CD8-positive, alpha-beta memory T cell (primary cell): ENCODE results near the gene MGMT. TPM values are rescaled to one million over a fixed set of nuclear protein-coding genes. Genes with fewer than 3 reads are reported as not detected.

Source experiments
- CTCF ChIA-PET: fragments of 350-600 bp; sonication (Branson Sonifier 250); formaldehyde crosslinking; loops from one replicate; lab custom pipeline; 2021; ENCODE audit warnings: antibody characterized with exemption; lab: Charles Lee
- POLR2A ChIA-PET: fragments of 350-600 bp; sonication (Branson Sonifier 250); formaldehyde crosslinking; loops from one replicate; lab custom pipeline; 2021; ENCODE audit warnings: antibody characterized with exemption; lab: Charles Lee
- DNase-seq, 5 donors: peaks; one replicate each; pipeline versions ENCODE4 v3.0.0 to v3.0.0-alpha.2; 2020 to 2022; ENCODE audit warnings: mixed read lengths in 1 of 5
- H3K27ac ChIP-seq: one replicate; pipeline ENCODE4 v1.7.0; 2013; ENCODE audit warnings: low read depth, mild to moderate bottlenecking, low read length, moderate library complexity
- H3K27me3 ChIP-seq: 2 replicates; pipeline ENCODE4 v1.7.0; 2013; ENCODE audit warnings: low read length, mild to moderate bottlenecking; ENCODE audit not compliant: insufficient read depth, poor library complexity, severe bottlenecking
- H3K36me3 ChIP-seq: 2 replicates; pipeline ENCODE4 v1.7.0; 2013; ENCODE audit warnings: mild to moderate bottlenecking, low read length, moderate library complexity; ENCODE audit not compliant: insufficient read depth
- H3K4me1 ChIP-seq: 2 replicates; pipeline ENCODE4 v1.7.0; 2013; ENCODE audit warnings: mild to moderate bottlenecking, low read length, moderate library complexity; ENCODE audit not compliant: insufficient read depth
- H3K4me3 ChIP-seq: 2 replicates; pipeline ENCODE4 v1.7.0; 2013; ENCODE audit warnings: mild to moderate bottlenecking, low read length
- H3K9me3 ChIP-seq: 2 replicates; pipeline ENCODE4 v1.7.0; 2013; ENCODE audit warnings: mild to moderate bottlenecking, low read length
- H3K27ac Mint-ChIP-seq, 8 donors: one replicate each; pipeline ENCODE4 v1.8.0; 2020 to 2021; ENCODE audit warnings: mixed read lengths in 8 of 8, mild to moderate bottlenecking in 6 of 8, inconsistent platforms in 3 of 8, moderate library complexity in 3 of 8
- H3K27me3 Mint-ChIP-seq, 2 donors: one replicate each; pipeline ENCODE4 v1.8.0; 2020 to 2021; ENCODE audit warnings: mixed read lengths in 2 of 2, mild to moderate bottlenecking in 1 of 2, moderate library complexity in 1 of 2
- H3K36me3 Mint-ChIP-seq, 3 donors: one replicate each; pipeline ENCODE4 v1.8.0; 2020 to 2021; ENCODE audit warnings: mixed read lengths in 3 of 3, inconsistent platforms in 1 of 3, mild to moderate bottlenecking in 1 of 3
- H3K4me1 Mint-ChIP-seq, 3 donors: one replicate each; pipeline ENCODE4 v1.8.0; 2020 to 2021; ENCODE audit warnings: mixed read lengths in 3 of 3, inconsistent platforms in 1 of 3, mild to moderate bottlenecking in 1 of 3
- H3K4me3 Mint-ChIP-seq, 7 donors: one replicate each; pipeline ENCODE4 v1.8.0; 2020 to 2021; ENCODE audit warnings: mixed read lengths in 7 of 7, mild to moderate bottlenecking in 6 of 7, moderate library complexity in 4 of 7, inconsistent platforms in 2 of 7
- H3K9me3 Mint-ChIP-seq, 5 donors: one replicate each; pipeline ENCODE4 v1.8.0; 2020 to 2022; ENCODE audit warnings: mixed read lengths in 5 of 5, mild to moderate bottlenecking in 3 of 5, moderate library complexity in 2 of 5, inconsistent platforms in 1 of 5
- polyA plus RNA-seq: library from polyadenylated mRNA; unstranded; fragments of 300-500 nt; fragmentation: Illumina TruSeq; gene quantifications from one replicate; pipeline ENCODE4 v1.2.3, GENCODE V29; 2021
- total RNA-seq, 2 experiments: library from RNA; stranded (reverse); gene quantifications; one replicate each; pipeline ENCODE4 v1.2.3, GENCODE V29; 2021

MGMT gene
- total and polyA plus RNA-seq, 3 experiments from 2014 or later, result 19.7 to 31.7 (median 22.4) TPM

- H3K27me3 ChIP-seq, result no peaks in the 10 kb centered on the region
- Mint-ChIP-seq H3K36me3 (peaks cover 19 to 62% (median 42%) of the 10 kb centered on the region in 3 donors), H3K4me3 (peak overlapping the region in 1 of 7 donors; percentile 76), H3K9me3 (peaks cover 4 to 64% (median 25%) of the 10 kb centered on the region in 5 donors), H3K27ac (no peak overlapping the region), H3K27me3 (no peaks in the 10 kb centered on the region), H3K4me1 (no peaks in the 10 kb centered on the region)
- no peaks in the 10 kb centered on the region for H3K4me1 ChIP-seq
- H3K36me3 ChIP-seq, result no peaks in the 10 kb centered on the region
- H3K27ac ChIP-seq, result no peak overlapping the region
- ChIA-PET CTCF (interaction anchor here (1.2 kb wide), 1 partner anchor 14 kb away, joined by 3 read pairs; no protein-coding TSS in a partner anchor), POLR2A (no interaction called here)
- H3K4me3 ChIP-seq, result no peak overlapping the region
- no peak for DNase-seq
- no peaks in the 10 kb centered on the region for H3K9me3 ChIP-seq
These were observed 260.5 kb downstream of the MGMT start for GRCh38 chr10:129727495-129727894.

- H3K4me1 Mint-ChIP-seq, result no peaks in the 10 kb centered on the region
- DNase-seq, result no peak
- H3K4me3 Mint-ChIP-seq, result no peak overlapping the region
- H3K4me1 ChIP-seq, result no peaks in the 10 kb centered on the region
- ChIA-PET POLR2A (no interaction called here), CTCF (no interaction called here)
- H3K4me3 ChIP-seq, result no peak overlapping the region
- H3K27me3 Mint-ChIP-seq, result no peaks in the 10 kb centered on the region
- H3K9me3 ChIP-seq, result no peaks in the 10 kb centered on the region
- H3K36me3 Mint-ChIP-seq, result peaks cover 17 to 54% (median 39%) of the 10 kb centered on the region in 3 donors
- peaks cover 4 to 61% (median 20%) of the 10 kb centered on the region in 5 donors for H3K9me3 Mint-ChIP-seq
- no peaks in the 10 kb centered on the region for H3K36me3 ChIP-seq
- H3K27me3 ChIP-seq, result no peaks in the 10 kb centered on the region
- no peak overlapping the region for H3K27ac ChIP-seq
- H3K27ac Mint-ChIP-seq, result no peak overlapping the region
These were observed 261.3 kb downstream of the MGMT start for GRCh38 chr10:129728246-129728820.

GRCh38 chr10:129728905-129729795 is 262.1 kb downstream of the MGMT start:
- CTCF ChIA-PET, result no interaction called here
- Mint-ChIP-seq H3K9me3 (peaks cover 4 to 58% (median 20%) of the 10 kb centered on the region in 5 donors), H3K4me1 (no peaks in the 10 kb centered on the region), H3K36me3 (peaks cover 14 to 48% (median 35%) of the 10 kb centered on the region in 3 donors), H3K4me3 (no peak overlapping the region), H3K27me3 (no peaks in the 10 kb centered on the region), H3K27ac (no peak overlapping the region)
- Histone ChIP-seq H3K4me1 (no peaks in the 10 kb centered on the region), H3K36me3 (no peaks in the 10 kb centered on the region), H3K4me3 (no peak overlapping the region), H3K9me3 (no peaks in the 10 kb centered on the region), H3K27ac (no peak overlapping the region), H3K27me3 (no peaks in the 10 kb centered on the region)
- no peak for DNase-seq
- POLR2A ChIA-PET, result no interaction called here

GRCh38 chr10:129730272-129730992 is 263.4 kb downstream of the MGMT start:
- Histone ChIP-seq H3K4me3 (no peak overlapping the region), H3K4me1 (no peaks in the 10 kb centered on the region), H3K36me3 (no peaks in the 10 kb centered on the region), H3K27ac (no peak overlapping the region), H3K27me3 (no peaks in the 10 kb centered on the region), H3K9me3 (no peaks in the 10 kb centered on the region)
- Mint-ChIP-seq H3K4me3 (no peak overlapping the region), H3K36me3 (peaks cover 8 to 36% (median 25%) of the 10 kb centered on the region in 3 donors), H3K27ac (no peak overlapping the region), H3K27me3 (no peaks in the 10 kb centered on the region), H3K9me3 (peaks cover 4 to 53% (median 19%) of the 10 kb centered on the region in 5 donors), H3K4me1 (no peaks in the 10 kb centered on the region)
- DNase-seq, result no peak
- CTCF ChIA-PET, result no interaction called here
- POLR2A ChIA-PET, result no interaction called here

- Mint-ChIP-seq H3K27me3 (no peaks in the 10 kb centered on the region), H3K9me3 (peaks cover 4 to 49% (median 18%) of the 10 kb centered on the region in 5 donors), H3K4me3 (no peak overlapping the region), H3K27ac (no peak overlapping the region), H3K4me1 (no peaks in the 10 kb centered on the region), H3K36me3 (peaks cover 8 to 32% (median 21%) of the 10 kb centered on the region in 3 donors)
- POLR2A ChIA-PET, result no interaction called here
- H3K36me3 ChIP-seq, result no peaks in the 10 kb centered on the region
- CTCF ChIA-PET, result no interaction called here
- no peaks in the 10 kb centered on the region for H3K27me3 ChIP-seq
- H3K27ac ChIP-seq, result no peak overlapping the region
- no peak for DNase-seq
- H3K4me1 ChIP-seq, result no peaks in the 10 kb centered on the region
- no peaks in the 10 kb centered on the region for H3K9me3 ChIP-seq
- H3K4me3 ChIP-seq, result no peak overlapping the region
These were observed 263.9 kb downstream of the MGMT start for GRCh38 chr10:129730993-129731325.

- H3K36me3 Mint-ChIP-seq, result peaks cover 11 to 39% (median 30%) of the 10 kb centered on the region in 3 donors
These were observed 273.7 kb downstream of the MGMT start for GRCh38 chr10:129740532-129741279.

GRCh38 chr10:129741280-129741977 is 274.4 kb downstream of the MGMT start:
- no peak for DNase-seq
- Histone ChIP-seq H3K9me3 (no peaks in the 10 kb centered on the region), H3K36me3 (no peaks in the 10 kb centered on the region), H3K4me1 (no peaks in the 10 kb centered on the region), H3K4me3 (no peak overlapping the region), H3K27ac (no peak overlapping the region), H3K27me3 (no peaks in the 10 kb centered on the region)
- peaks cover 11 to 45% (median 31%) of the 10 kb centered on the region in 3 donors for H3K36me3 Mint-ChIP-seq
- H3K27ac Mint-ChIP-seq, result no peak overlapping the region
- H3K4me1 Mint-ChIP-seq, result no peaks in the 10 kb centered on the region
- CTCF ChIA-PET, result no interaction called here
- H3K9me3 Mint-ChIP-seq, result peaks cover 6 to 48% (median 27%) of the 10 kb centered on the region in 5 donors
- POLR2A ChIA-PET, result no interaction called here
- H3K27me3 Mint-ChIP-seq, result peaks cover 0 to 2% of the 10 kb centered on the region in 2 donors
- H3K4me3 Mint-ChIP-seq, result no peak overlapping the region

More at GRCh38 chr10:129740532-129741279, 273.7 kb downstream of the MGMT start:
- Mint-ChIP-seq H3K27me3 (peaks cover 0 to 1% of the 10 kb centered on the region in 2 donors), H3K9me3 (peaks cover 5 to 45% (median 24%) of the 10 kb centered on the region in 5 donors), H3K27ac (no peak overlapping the region), H3K4me3 (no peak overlapping the region), H3K4me1 (no peaks in the 10 kb centered on the region)
- ChIA-PET POLR2A (no interaction called here), CTCF (no interaction called here)
- Histone ChIP-seq H3K9me3 (no peaks in the 10 kb centered on the region), H3K4me3 (no peak overlapping the region), H3K27ac (no peak overlapping the region), H3K27me3 (no peaks in the 10 kb centered on the region), H3K36me3 (no peaks in the 10 kb centered on the region), H3K4me1 (no peaks in the 10 kb centered on the region)
- no peak for DNase-seq
